Measurements from ENCODE around the gene NMNAT2.
"Not testable (repeated sequence)": the region's sequence is repeated elsewhere in the genome, so short reads cannot be mapped to it uniquely, and the experiment has no call there.

DNA sequence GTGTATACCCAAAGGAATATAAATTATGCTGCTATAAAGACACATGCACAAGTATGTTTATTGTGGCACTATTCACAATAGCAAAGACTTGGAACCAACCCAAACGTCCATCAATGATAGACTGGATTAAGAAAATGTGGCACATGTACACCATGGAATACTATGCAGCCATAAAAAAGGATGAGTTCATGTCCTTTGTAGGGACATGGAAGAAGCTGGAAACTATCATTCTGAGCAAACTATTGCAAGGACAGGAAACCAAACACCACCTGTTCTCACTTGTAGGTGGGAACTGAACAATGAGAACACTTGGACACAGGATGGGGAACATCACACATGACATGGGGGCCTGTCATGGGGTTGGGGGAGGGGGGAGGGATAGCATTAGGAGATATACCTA is 16.6 kb downstream of the NMNAT2 start:
- not testable (repeated sequence) for TF ChIP-seq POLR2A (IDR thresholded peaks at IDR 0.05)
- TF ChIP-seq, protein P1, sequence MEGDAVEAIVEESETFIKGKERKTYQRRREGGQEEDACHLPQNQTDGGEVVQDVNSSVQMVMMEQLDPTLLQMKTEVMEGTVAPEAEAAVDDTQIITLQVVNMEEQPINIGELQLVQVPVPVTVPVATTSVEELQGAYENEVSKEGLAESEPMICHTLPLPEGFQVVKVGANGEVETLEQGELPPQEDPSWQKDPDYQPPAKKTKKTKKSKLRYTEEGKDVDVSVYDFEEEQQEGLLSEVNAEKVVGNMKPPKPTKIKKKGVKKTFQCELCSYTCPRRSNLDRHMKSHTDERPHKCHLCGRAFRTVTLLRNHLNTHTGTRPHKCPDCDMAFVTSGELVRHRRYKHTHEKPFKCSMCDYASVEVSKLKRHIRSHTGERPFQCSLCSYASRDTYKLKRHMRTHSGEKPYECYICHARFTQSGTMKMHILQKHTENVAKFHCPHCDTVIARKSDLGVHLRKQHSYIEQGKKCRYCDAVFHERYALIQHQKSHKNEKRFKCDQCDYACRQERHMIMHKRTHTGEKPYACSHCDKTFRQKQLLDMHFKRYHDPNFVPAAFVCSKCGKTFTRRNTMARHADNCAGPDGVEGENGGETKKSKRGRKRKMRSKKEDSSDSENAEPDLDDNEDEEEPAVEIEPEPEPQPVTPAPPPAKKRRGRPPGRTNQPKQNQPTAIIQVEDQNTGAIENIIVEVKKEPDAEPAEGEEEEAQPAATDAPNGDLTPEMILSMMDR (IDR thresholded peaks at IDR 0.05), result not testable (repeated sequence)

All from adrenal gland (tissue), 5 donors.